NCI-H1694 (cell line): ENCODE results near the gene HELZ.

Source experiments
- DNase-seq: peaks from one replicate; lab custom pipeline; 2025; lab: John Stamatoyannopoulos, UW

The HELZ gene

GRCh38 chr17:67194134-67194533 is 50.9 kb downstream of the HELZ start:
- DNase-seq: no peak

GRCh38 chr17:67187927-67188326 is 57.1 kb downstream of the HELZ start:
- DNase-seq: no peak

- no peak for DNase-seq
Measured at GRCh38 chr17:67186782-67187181, 58.2 kb downstream of the HELZ start.

DNA sequence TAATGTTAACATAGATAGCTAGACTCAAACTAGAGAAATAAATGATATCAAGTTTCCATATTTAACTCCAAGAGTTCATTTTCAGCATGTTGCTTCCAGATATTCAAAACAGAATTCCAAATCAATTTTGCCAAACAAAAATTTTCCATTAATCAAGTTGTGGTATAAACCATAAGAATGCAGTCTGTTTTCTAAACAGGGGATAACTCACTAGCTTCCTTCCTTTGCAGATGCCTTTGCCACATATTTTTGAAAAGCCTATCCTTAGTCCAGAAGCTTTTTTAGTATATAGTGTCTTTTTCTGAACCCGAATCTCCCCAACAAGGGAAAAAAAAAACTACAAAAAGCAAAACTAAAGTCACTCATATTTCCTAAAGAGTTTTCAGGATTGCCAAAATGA is 61.5 kb downstream of the HELZ start:
- DNase-seq: no peak

- DNase-seq: no peak
Measured at GRCh38 chr17:67181825-67182224, 63.2 kb downstream of the HELZ start.

DNA sequence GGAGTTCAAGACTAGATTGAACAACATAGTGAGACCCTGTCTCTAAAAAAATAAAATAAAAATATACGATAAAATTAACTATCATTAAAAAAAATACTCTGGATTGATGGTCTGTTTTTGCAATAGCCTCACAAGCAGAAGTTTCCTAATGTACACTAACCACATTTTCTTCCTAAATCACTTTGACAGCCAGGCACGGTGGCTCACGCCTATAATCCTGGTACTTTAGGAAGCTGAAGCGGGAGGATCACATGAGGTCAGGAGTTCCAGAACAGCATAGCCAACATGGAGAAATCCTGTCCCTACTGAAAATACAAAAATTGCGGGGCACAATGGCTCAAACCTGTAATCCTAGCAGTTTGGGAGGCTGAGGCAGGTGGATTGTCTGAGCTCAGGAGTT is 64.7 kb downstream of the HELZ start:
- no peak for DNase-seq

DNA sequence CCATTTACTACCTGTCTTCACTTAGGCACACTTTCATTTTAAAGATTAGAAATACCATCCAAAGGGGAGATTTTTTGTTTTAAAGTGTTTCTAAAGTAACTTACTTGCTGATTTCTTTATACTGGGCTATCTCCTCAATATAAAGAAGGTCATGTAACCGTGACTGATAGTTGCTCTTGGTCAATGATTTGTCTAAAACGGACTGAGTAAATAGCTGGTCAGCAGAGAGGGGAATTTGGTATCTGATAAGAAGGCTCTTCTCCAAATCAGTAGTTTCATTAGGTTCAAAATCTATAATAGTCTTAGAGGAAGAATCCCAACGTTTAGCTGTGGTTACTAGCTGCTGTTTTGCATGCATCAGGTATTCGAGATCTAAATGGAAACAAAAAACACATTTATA is 66.4 kb downstream of the HELZ start:
- no peak for DNase-seq

DNA sequence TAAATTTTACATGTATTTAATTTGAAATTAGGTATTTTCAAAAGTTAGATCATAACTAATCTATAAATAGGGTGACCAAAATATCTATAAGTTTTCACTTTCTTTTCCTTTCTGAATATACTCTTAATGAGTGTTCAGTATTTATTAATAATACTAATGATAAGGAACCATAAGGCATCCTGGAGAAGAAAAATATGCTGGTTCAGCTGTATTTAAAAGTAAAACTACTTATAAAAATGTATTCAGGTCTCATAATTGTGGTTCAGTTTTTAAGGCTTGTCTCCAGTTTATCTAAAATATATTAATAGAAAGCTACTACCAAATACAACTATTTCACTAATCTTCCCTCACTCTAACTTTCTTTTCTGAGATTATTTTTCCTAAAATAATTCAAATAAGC is 67.3 kb downstream of the HELZ start:
- DNase-seq: no peak

DNA sequence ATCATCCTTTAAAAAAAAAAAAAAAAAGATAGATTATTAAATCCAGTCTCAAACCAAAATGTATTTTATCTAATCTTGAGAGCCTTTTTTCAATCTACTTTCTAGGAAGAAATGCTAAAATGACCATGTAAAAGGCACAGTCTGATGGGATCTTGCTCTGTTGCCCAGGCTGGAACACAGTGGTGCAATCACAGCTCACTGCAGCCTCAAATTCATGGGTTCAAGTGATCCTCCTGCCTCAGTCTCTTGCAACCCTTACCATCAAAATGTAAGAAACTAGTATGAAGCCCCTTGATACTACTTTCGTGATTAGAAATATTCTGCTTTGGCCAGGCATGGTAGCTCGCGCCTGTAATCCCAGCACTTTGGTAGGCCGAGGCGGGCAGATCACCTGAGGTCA is 70.8 kb downstream of the HELZ start:
- no peak for DNase-seq

DNA sequence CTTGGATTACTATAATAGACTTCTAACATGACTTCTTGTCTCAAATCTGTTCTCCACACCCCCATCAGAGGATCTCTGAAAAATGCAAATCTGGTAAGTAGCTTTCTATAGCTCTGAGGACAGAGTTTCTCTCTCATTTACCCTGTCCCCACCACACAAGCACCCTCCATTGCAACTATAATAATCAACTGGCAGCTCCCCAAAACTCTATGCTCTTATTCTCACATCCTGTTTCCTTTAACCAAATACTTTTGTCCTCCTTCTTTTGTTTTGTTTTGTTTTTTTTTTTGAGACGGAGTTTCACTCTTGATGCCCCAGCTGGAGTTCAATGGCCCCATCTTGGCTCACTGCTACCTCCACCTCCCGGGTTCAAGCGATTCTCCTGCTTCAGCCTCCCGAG is 73.4 kb downstream of the HELZ start:
- DNase-seq: no peak

DNA sequence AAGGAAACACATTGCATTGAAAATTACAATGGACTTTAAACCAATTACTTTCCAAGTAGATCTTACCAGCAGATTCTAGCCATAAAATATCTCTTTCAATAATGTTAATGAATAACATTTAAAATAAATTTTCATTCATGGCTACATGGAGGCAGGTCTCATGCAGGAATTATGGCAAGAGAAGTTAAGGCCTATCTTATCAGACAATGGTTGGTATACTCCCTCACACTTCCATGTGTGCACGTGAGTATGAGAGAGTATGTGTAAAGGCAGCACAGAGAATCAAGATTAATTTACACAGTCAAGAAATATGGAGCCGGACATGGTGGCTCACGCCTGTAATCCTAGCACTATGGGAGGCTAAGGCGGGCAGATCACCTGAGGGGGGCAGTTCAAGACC is 76.5 kb downstream of the HELZ start:
- no peak for DNase-seq

GRCh38 chr17:67165201-67165600 is 79.8 kb downstream of the HELZ start:
- DNase-seq: no peak

- no peak for DNase-seq
Measured at GRCh38 chr17:67164302-67164701, 80.7 kb downstream of the HELZ start.

- no peak for DNase-seq
Measured at GRCh38 chr17:67162771-67163170, 82.2 kb downstream of the HELZ start.

- no peak for DNase-seq
Measured at GRCh38 chr17:67161573-67161972, 83.4 kb downstream of the HELZ start.

DNA sequence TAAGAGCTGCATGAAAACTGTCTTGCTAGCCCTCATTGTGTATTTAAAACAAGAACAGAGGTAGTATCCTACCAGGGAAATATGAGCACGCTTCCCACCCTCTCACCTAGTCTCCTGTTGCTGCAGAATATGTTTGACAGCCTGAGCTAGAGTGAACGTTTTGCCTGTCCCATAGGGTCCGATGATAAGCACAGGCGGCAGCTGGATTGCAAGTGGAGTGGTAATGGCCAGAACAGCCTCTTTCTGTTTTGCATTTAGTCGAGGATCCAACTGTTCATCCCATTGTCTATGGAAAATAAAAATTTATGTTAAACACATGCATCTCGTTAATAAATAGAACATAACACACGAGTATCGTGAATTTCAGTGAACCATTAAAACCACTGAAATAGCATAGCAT is 84.2 kb downstream of the HELZ start:
- no peak for DNase-seq

- DNase-seq: no peak
Measured at GRCh38 chr17:67157732-67158639, 87.0 kb downstream of the HELZ start.

GRCh38 chr17:67156269-67157199 is 88.5 kb downstream of the HELZ start:
- no peak for DNase-seq

GRCh38 chr17:67152824-67153223 is 92.2 kb downstream of the HELZ start:
- no peak for DNase-seq

GRCh38 chr17:67151717-67152116 is 93.3 kb downstream of the HELZ start:
- no peak for DNase-seq

GRCh38 chr17:67150826-67151225 is 94.2 kb downstream of the HELZ start:
- DNase-seq: no peak

DNA sequence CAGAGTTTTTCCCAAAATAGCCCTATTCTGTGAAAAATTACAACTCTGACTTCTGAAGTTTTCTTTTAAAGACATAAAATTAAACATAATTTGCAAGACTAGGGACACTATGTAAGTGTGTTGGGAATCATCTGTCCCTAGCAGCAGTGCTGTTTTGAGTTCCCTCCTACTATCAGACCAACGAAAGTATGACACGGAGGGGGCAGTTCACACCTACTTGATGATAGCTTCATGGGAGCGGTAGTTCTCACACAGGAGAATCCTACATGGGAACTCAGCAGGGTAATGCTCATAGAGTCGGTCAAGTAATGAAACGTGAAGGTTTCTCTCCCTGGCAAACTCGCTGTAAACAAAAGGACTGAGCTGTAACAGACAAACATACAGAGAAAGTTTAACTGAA is 96.6 kb downstream of the HELZ start:
- DNase-seq: no peak

DNA sequence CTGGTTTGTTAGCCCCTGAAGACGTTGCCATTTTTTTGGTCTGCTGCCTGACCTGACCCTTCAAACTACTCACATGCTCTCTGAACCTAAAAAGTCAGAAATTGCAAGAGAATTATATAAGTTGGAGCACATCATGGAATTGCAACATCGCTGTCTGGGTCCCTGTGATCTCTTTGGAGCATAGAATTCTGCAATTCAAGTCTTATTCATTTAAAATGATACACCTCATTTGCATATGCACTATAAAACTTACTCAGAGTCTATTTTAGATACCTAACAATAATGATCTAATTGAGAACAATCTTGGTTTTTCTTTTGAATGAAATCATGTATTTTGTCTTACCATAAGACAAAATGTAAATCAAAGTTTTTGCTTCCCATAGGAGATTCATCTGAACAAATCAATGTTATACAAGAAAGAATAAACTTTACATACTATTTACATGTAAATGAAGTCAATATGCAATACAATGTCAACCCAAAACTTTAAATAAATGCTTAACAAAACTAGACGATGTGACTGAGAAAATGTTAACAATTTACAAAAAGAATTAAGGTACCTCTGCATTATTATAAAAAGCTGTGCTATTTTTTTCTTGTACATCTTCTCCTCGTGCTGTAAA is 99.7 kb downstream of the HELZ start:
- DNase-seq: no peak
